ENCODE data around the gene ZMYND15. TPM values are rescaled to one million over a fixed set of nuclear protein-coding genes. Genes with fewer than 3 reads are reported as not detected.

The ZMYND15 gene
- total RNA-seq, 1 donor: 1.4 TPM

DNA sequence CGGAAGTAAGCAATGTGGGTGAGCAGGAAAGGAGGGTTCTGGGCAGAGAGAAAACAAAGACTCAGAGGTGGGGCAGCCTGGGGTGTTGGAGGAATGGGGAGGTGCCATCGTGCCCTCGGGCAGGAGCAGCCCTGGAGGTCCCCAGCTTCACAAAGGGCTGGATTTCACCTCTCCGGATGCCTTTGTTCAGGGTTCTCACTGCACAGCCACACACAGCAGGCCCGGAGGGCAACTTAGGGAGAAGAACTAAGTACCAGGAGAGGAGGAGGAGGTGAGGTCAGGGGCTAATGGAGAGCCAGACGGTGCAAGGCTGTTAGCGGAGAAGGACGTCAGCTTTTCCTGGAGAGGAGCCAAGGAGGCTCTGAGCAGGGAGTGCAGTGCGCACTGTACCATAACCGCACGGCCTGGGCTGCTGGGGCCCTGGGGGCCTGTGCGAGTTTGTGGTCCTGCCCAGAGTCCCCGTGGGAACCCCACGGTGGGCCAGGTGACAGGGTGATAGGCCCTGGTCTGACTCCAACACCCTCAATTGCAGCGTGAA is 19.9 kb upstream of the ZMYND15 start:
- Histone ChIP-seq H3K9me3 (ENCODE audit: low read depth, low read length) (no peaks in the 10 kb centered on the region), H3K27ac (ENCODE audit: low read depth, low read length) (no peak overlapping the region), H3K79me2 (ENCODE audit: insufficient read depth, low read length) (no peaks in the 10 kb centered on the region), H3K4me1 (ENCODE audit: insufficient read depth, low read length) (peaks cover 7% of the 10 kb centered on the region), H2AFZ (ENCODE audit: low read length) (no peak overlapping the region), H3K4me2 (ENCODE audit: insufficient read depth, low read length) (no peak overlapping the region), H4K20me1 (ENCODE audit: insufficient read depth, low read length) (no peaks in the 10 kb centered on the region), H3K36me3 (ENCODE audit: insufficient read depth, low read length) (no peaks in the 10 kb centered on the region), H3K4me3 (ENCODE audit: insufficient read depth, low read length) (no peak overlapping the region), H3K27me3 (ENCODE audit: insufficient read depth, low read length) (no peaks in the 10 kb centered on the region)
- TF ChIP-seq, protein P1, sequence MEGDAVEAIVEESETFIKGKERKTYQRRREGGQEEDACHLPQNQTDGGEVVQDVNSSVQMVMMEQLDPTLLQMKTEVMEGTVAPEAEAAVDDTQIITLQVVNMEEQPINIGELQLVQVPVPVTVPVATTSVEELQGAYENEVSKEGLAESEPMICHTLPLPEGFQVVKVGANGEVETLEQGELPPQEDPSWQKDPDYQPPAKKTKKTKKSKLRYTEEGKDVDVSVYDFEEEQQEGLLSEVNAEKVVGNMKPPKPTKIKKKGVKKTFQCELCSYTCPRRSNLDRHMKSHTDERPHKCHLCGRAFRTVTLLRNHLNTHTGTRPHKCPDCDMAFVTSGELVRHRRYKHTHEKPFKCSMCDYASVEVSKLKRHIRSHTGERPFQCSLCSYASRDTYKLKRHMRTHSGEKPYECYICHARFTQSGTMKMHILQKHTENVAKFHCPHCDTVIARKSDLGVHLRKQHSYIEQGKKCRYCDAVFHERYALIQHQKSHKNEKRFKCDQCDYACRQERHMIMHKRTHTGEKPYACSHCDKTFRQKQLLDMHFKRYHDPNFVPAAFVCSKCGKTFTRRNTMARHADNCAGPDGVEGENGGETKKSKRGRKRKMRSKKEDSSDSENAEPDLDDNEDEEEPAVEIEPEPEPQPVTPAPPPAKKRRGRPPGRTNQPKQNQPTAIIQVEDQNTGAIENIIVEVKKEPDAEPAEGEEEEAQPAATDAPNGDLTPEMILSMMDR (IDR thresholded peaks at IDR 0.05; ENCODE audit: extremely low read depth, low read depth, low read length): no peak
- DNase-seq (ENCODE audit: insufficient read length, low spot score, missing footprints): peak; percentile 83

DNA sequence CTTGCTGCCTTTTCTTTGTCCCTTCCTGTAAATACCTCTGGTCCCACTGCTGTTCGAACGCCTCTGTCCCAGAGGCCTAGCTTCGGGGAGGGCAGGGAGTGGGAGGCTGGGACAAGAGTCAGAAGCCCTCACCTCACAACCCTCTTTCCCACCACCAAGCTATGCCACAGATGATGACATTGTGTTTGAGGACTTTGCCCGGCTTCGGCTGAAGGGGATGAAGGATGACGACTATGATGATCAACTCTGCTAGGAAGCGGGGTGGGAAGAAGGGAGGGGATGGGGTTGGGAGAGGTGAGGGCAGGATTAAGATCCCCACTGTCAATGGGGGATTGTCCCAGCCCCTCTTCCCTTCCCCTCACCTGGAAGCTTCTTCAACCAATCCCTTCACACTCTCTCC is 18.8 kb upstream of the ZMYND15 start:
- peaks cover 7% of the 10 kb centered on the region for H3K4me1 ChIP-seq (ENCODE audit: insufficient read depth, low read length)
- H3K79me2 ChIP-seq (ENCODE audit: insufficient read depth, low read length): no peaks in the 10 kb centered on the region
- H3K27ac ChIP-seq (ENCODE audit: low read depth, low read length): no peak overlapping the region
- DNase-seq (ENCODE audit: insufficient read length, low spot score, missing footprints): no peak
- no peaks in the 10 kb centered on the region for H4K20me1 ChIP-seq (ENCODE audit: insufficient read depth, low read length)
- TF ChIP-seq, protein P1 (IDR thresholded peaks at IDR 0.05; ENCODE audit: extremely low read depth, low read depth, low read length): no peak
- H2AFZ ChIP-seq (ENCODE audit: low read length): no peak overlapping the region
- no peaks in the 10 kb centered on the region for H3K27me3 ChIP-seq (ENCODE audit: insufficient read depth, low read length)
- H3K4me3 ChIP-seq (ENCODE audit: insufficient read depth, low read length): no peak overlapping the region
- H3K4me2 ChIP-seq (ENCODE audit: insufficient read depth, low read length): no peak overlapping the region
- no peaks in the 10 kb centered on the region for H3K9me3 ChIP-seq (ENCODE audit: low read depth, low read length)
- H3K36me3 ChIP-seq (ENCODE audit: insufficient read depth, low read length): no peaks in the 10 kb centered on the region

DNA sequence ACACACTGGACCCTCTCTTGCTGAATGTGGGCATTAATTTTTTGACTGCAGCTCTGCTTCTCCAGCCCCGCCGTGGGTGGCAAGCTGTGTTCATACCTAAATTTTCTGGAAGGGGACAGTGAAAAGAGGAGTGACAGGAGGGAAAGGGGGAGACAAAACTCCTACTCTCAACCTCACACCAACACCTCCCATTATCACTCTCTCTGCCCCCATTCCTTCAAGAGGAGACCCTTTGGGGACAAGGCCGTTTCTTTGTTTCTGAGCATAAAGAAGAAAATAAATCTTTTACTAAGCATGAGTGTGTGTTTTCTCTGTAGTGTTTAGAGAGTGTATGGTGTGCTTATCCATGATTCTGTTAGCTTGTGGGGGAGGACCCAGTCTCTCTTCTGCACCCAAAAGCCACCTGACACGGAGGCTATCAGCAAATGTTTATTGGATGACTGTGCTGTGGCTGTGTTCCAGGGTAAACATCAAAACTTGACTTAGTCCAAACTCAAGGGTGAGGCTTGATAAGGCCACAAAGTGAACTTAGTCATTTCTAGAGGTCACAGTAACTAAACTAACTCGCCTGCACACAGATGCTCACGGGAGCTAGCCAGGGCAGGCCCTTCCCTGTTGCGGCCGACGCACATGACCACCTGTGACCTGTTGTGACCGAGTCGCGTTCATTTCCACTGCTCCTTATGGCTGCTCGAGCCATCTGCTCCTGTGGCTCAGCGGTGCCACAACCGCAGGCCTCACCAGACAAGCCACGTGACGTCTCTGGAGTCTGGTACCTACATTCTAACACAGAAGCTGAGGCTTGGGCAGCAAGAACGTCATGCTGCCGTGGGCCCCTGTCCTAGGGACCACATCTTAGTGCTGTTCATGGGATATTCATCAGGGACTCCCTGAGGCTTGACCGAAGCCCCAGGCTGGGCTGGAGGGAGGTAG is 18.2 kb upstream of the ZMYND15 start:
- Histone ChIP-seq H3K27ac (ENCODE audit: low read depth, low read length) (no peak overlapping the region), H3K36me3 (ENCODE audit: insufficient read depth, low read length) (no peaks in the 10 kb centered on the region), H4K20me1 (ENCODE audit: insufficient read depth, low read length) (no peaks in the 10 kb centered on the region), H3K79me2 (ENCODE audit: insufficient read depth, low read length) (no peaks in the 10 kb centered on the region), H3K9me3 (ENCODE audit: low read depth, low read length) (no peaks in the 10 kb centered on the region), H3K27me3 (ENCODE audit: insufficient read depth, low read length) (no peaks in the 10 kb centered on the region), H3K4me2 (ENCODE audit: insufficient read depth, low read length) (no peak overlapping the region), H3K4me3 (ENCODE audit: insufficient read depth, low read length) (no peak overlapping the region), H3K4me1 (ENCODE audit: insufficient read depth, low read length) (peaks cover 7% of the 10 kb centered on the region), H2AFZ (ENCODE audit: low read length) (no peak overlapping the region)
- TF ChIP-seq, protein P1 (IDR thresholded peaks at IDR 0.05; ENCODE audit: extremely low read depth, low read depth, low read length): no peak
- DNase-seq (ENCODE audit: insufficient read length, low spot score, missing footprints): peak; percentile 88

DNA sequence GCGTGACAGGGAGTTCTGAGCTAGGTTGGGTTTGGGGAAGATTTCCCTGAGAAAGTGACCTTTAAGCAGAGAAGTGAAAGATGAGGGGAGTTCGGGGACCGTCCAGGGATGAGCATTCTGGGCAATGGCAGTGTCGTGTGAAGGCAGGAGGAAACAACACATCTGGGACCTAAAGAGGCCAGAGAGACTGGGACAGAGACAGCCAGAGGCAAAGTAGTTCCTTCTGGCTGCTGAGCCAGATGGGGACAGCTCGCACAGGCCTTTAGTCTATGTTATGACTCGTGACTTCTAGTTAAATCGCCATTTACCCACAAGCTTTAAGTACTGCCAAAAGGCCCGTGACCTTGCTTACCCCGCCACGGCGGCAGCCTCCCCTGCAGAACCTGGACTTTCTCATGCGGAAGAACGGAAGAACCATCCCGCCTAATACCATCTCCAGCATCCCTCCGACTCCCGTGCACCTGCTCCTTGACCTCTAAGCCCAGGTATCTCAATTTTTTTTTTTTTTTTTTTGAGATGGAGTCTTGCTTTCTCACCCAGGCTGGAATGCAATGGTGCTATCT is 16.9 kb upstream of the ZMYND15 start:
- TF ChIP-seq, protein P1 (IDR thresholded peaks at IDR 0.05; ENCODE audit: extremely low read depth, low read depth, low read length): no peak
- DNase-seq (ENCODE audit: insufficient read length, low spot score, missing footprints): peak; percentile 65

More for the DNA sequence above, 16.9 kb upstream of the ZMYND15 start:
- Histone ChIP-seq H3K36me3 (ENCODE audit: insufficient read depth, low read length) (no peaks in the 10 kb centered on the region), H3K4me1 (ENCODE audit: insufficient read depth, low read length) (peaks cover 7% of the 10 kb centered on the region), H3K27ac (ENCODE audit: low read depth, low read length) (no peak overlapping the region), H3K79me2 (ENCODE audit: insufficient read depth, low read length) (no peaks in the 10 kb centered on the region), H3K4me2 (ENCODE audit: insufficient read depth, low read length) (no peak overlapping the region), H3K4me3 (ENCODE audit: insufficient read depth, low read length) (no peak overlapping the region), H4K20me1 (ENCODE audit: insufficient read depth, low read length) (no peaks in the 10 kb centered on the region), H3K27me3 (ENCODE audit: insufficient read depth, low read length) (no peaks in the 10 kb centered on the region), H2AFZ (ENCODE audit: low read length) (no peak overlapping the region), H3K9me3 (ENCODE audit: low read depth, low read length) (no peaks in the 10 kb centered on the region)
